Gastrocnemius medialis (tissue), 4 donors: Measurements from ENCODE around the gene KCNA5.

Experiments used
- POLR2A ChIP-seq, 2 donors: fragments of 450-650 bp; IDR thresholded peaks; one replicate each; pipeline ENCODE4 v1.6.1; 2017; ENCODE audit warnings: antibody characterized with exemption in 2 of 2, mild to moderate bottlenecking in 2 of 2, moderate library complexity in 2 of 2
- TF ChIP-seq, protein P1 (sequence below), 5 experiments: fragments of 450-650 bp in 3 of 5; fragments of 200-600 bp in 2 of 5; sonication (generic) in 2 of 5; IDR thresholded peaks in 4 of 5; conservative IDR thresholded peaks in 1 of 5; 1 replicate in 4 of 5; 2 replicates in 1 of 5; pipeline ENCODE4 v1.5.1; 2016 to 2019; ENCODE audit warnings: antibody characterized with exemption in 5 of 5, mild to moderate bottlenecking in 3 of 5, moderate library complexity in 3 of 5

DNA sequence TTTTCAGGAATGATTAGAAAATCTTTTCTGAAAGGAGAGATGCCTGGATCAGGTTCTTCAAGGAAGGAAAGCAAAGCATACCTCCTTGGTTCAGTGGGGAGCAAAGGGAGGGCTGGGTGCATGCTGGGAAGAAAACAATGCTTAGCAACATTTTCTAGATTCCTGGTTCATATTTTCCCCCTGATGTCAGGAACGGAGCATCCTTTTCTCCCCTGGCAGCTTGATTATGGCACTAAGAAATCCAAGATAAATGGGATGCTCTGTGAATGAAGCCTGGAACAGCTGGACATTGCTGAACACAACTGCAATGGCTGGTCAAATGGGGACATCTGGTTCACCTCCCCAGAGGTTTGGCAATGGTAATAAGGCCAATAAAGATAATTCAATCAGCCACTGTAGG lies 50.9 kb downstream of the KCNA5 start:
- TF ChIP-seq, protein P1, sequence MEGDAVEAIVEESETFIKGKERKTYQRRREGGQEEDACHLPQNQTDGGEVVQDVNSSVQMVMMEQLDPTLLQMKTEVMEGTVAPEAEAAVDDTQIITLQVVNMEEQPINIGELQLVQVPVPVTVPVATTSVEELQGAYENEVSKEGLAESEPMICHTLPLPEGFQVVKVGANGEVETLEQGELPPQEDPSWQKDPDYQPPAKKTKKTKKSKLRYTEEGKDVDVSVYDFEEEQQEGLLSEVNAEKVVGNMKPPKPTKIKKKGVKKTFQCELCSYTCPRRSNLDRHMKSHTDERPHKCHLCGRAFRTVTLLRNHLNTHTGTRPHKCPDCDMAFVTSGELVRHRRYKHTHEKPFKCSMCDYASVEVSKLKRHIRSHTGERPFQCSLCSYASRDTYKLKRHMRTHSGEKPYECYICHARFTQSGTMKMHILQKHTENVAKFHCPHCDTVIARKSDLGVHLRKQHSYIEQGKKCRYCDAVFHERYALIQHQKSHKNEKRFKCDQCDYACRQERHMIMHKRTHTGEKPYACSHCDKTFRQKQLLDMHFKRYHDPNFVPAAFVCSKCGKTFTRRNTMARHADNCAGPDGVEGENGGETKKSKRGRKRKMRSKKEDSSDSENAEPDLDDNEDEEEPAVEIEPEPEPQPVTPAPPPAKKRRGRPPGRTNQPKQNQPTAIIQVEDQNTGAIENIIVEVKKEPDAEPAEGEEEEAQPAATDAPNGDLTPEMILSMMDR (IDR thresholded peaks at IDR 0.05 in 4 of 5, conservative IDR thresholded peaks at IDR 0.05 in 1 of 5) = no peak
- no peak for TF ChIP-seq POLR2A (IDR thresholded peaks at IDR 0.05)
